ENCODE results near the gene FAM83F.
A peak's percentile ranks its signal among the peaks of the same experiment; 100 is the strongest.

The FAM83F gene

GRCh38 chr22:40041366-40042137, 46.8 kb downstream of the FAM83F start:
- H3K4me3 ChIP-seq (ENCODE audit: low read depth in 1 of 2, low read length in 1 of 2), result no peak overlapping the region
- no peak overlapping the region for H3K27ac ChIP-seq
- H3K36me3 ChIP-seq, result no peaks in the 10 kb centered on the region
- peaks cover 16 to 18% of the 10 kb centered on the region in 2 experiments for H3K4me1 ChIP-seq (ENCODE audit: control insufficient read depth in 1 of 2, insufficient read depth in 1 of 2, low read depth in 1 of 2, low read length in 1 of 2)
- no peak for TF ChIP-seq CTCF (IDR thresholded peaks at IDR 0.05)
- H3K27me3 ChIP-seq, result peaks cover 58% of the 10 kb centered on the region
- H3K9me3 ChIP-seq, result no peaks in the 10 kb centered on the region

DNA sequence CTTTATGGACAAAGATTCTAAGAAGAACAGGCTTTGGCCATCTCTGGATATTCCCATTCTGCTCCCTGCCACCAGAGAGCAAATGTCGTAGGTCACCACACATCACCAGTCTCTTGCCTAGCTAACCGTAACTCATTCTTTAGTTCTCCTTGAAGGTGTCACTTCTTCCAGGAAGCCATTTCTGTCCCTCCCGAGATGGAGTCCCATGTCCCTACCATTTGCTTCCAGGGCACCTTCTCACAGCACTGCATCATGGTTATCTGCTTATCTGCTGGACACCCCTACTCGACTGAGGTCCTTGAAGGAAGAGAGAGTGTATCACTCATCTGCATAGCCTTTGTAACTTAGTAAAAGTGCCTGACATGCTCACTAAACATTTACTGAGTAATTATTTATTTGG, 47.6 kb downstream of the FAM83F start:
- H3K4me1 ChIP-seq (ENCODE audit: control insufficient read depth in 1 of 2, insufficient read depth in 1 of 2, low read depth in 1 of 2, low read length in 1 of 2), result peaks cover 16 to 24% of the 10 kb centered on the region in 2 experiments
- no peaks in the 10 kb centered on the region for H3K9me3 ChIP-seq
- no peaks in the 10 kb centered on the region for H3K36me3 ChIP-seq
- TF ChIP-seq CTCF (IDR thresholded peaks at IDR 0.05), result no peak
- no peak overlapping the region for H3K27ac ChIP-seq
- peaks cover 53% of the 10 kb centered on the region for H3K27me3 ChIP-seq
- no peak overlapping the region for H3K4me3 ChIP-seq (ENCODE audit: low read depth in 1 of 2, low read length in 1 of 2)

GRCh38 chr22:40043081-40043480, 48.3 kb downstream of the FAM83F start:
- peak overlapping the region; percentile 99 for H3K27ac ChIP-seq

DNA sequence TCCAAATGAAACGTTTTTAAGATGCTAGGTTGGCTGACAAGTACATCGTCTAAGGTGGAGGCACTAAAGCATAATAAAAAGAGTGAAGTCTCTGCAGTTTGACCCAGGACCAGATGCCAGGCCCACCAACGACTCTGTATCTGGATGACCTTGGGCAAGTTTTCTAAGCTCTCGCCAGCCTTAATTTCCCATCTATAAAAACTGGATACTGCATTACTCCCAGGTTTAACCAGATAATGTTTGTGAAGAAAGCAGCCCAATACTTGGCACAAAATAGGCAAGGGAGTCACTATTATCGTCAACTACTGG, 49.0 kb downstream of the FAM83F start:
- Histone ChIP-seq H3K9me3 (no peaks in the 10 kb centered on the region), H3K4me3 (ENCODE audit: low read depth in 1 of 2, low read length in 1 of 2) (peak overlapping the region; percentile 79 to 91), H3K36me3 (no peaks in the 10 kb centered on the region), H3K27me3 (peaks cover 41% of the 10 kb centered on the region), H3K4me1 (ENCODE audit: control insufficient read depth in 1 of 2, insufficient read depth in 1 of 2, low read depth in 1 of 2, low read length in 1 of 2) (peaks cover 16 to 26% of the 10 kb centered on the region in 2 experiments), H3K27ac (peak overlapping the region; percentile 99)
- no peak for TF ChIP-seq CTCF (IDR thresholded peaks at IDR 0.05)

More at GRCh38 chr22:40043081-40043480, 48.3 kb downstream of the FAM83F start:
- Histone ChIP-seq H3K27me3 (peaks cover 47% of the 10 kb centered on the region), H3K4me1 (ENCODE audit: control insufficient read depth in 1 of 2, insufficient read depth in 1 of 2, low read depth in 1 of 2, low read length in 1 of 2) (peaks cover 16 to 26% of the 10 kb centered on the region in 2 experiments), H3K4me3 (ENCODE audit: low read depth in 1 of 2, low read length in 1 of 2) (no peak overlapping the region), H3K9me3 (no peaks in the 10 kb centered on the region), H3K36me3 (no peaks in the 10 kb centered on the region)
- TF ChIP-seq CTCF (IDR thresholded peaks at IDR 0.05), result no peak

- H3K27me3 ChIP-seq, result peaks cover 36% of the 10 kb centered on the region
- H3K27ac ChIP-seq, result peak overlapping the region; percentile 99
- no peaks in the 10 kb centered on the region for H3K9me3 ChIP-seq
- no peaks in the 10 kb centered on the region for H3K36me3 ChIP-seq
- peaks cover 18 to 32% of the 10 kb centered on the region in 2 experiments for H3K4me1 ChIP-seq (ENCODE audit: control insufficient read depth in 1 of 2, insufficient read depth in 1 of 2, low read depth in 1 of 2, low read length in 1 of 2)
- TF ChIP-seq CTCF (IDR thresholded peaks at IDR 0.05), result no peak
- H3K4me3 ChIP-seq (ENCODE audit: low read depth in 1 of 2, low read length in 1 of 2), result peak overlapping the region; percentile 79 to 91
These were observed 49.5 kb downstream of the FAM83F start for GRCh38 chr22:40044102-40044869.
